GM23338 (cell line): ENCODE measurements around the gene GRIP2. TPM values are rescaled to one million over a fixed set of nuclear protein-coding genes. Genes with fewer than 3 reads are reported as not detected.

Experiments used
- ATAC-seq: fragments of 200-7000 bp; cut with Tn5 transposase; 3 replicates; pipeline ENCODE4 v1.9.1; 2020
- DNase-seq: peaks from one replicate; pipeline ENCODE4 v3.0.0-alpha.2; 2015; ENCODE audit warnings: low spot score
- H2AFZ ChIP-seq: fragments of 200-600 bp; sonication (generic); 2 replicates; pipeline ENCODE4 v1.8.0; 2016; ENCODE audit warnings: antibody characterized with exemption, mild to moderate bottlenecking, moderate library complexity
- H3F3A ChIP-seq: fragments of 200-600 bp; sonication (generic); replicated peaks from 2 replicates; pipeline ENCODE4 v1.8.0; 2017; ENCODE audit warnings: antibody characterized with exemption, mixed run types, low read depth
- H3K27ac ChIP-seq: fragments of 200-600 bp; sonication (generic); 2 replicates; pipeline ENCODE4 v1.6.1; 2016; ENCODE audit warnings: low read depth
- H3K27me3 ChIP-seq: fragments of 200-600 bp; sonication (generic); 2 replicates; pipeline ENCODE4 v1.8.0; 2016; ENCODE audit warnings: mild to moderate bottlenecking, mixed run types, moderate library complexity; ENCODE audit not compliant: insufficient read depth
- H3K36me3 ChIP-seq: fragments of 200-600 bp; sonication (generic); 2 replicates; pipeline ENCODE4 v1.8.0; 2016; ENCODE audit warnings: mild to moderate bottlenecking; ENCODE audit not compliant: insufficient read depth
- H3K4me1 ChIP-seq: fragments of 200-600 bp; sonication (generic); 2 replicates; pipeline ENCODE4 v1.8.0; 2016; ENCODE audit warnings: mild to moderate bottlenecking, moderate library complexity; ENCODE audit not compliant: insufficient read depth
- H3K4me2 ChIP-seq: fragments of 200-600 bp; sonication (generic); 2 replicates; pipeline ENCODE4 v1.7.1; 2017; ENCODE audit warnings: mixed run types
- H3K4me3 ChIP-seq: fragments of 200-600 bp; sonication (generic); 2 replicates; pipeline ENCODE4 v1.6.1; 2016; ENCODE audit warnings: mixed run types
- H3K79me2 ChIP-seq: fragments of 200-600 bp; sonication (generic); replicated peaks from 2 replicates; pipeline ENCODE4 v1.8.0; 2017; ENCODE audit warnings: mild to moderate bottlenecking; ENCODE audit not compliant: insufficient read depth
- H3K9me2 ChIP-seq: fragments of 200-600 bp; sonication (generic); 2 replicates; pipeline ENCODE4 v1.8.0; 2017; ENCODE audit not compliant: insufficient read depth
- H4K20me1 ChIP-seq: fragments of 200-600 bp; sonication (generic); replicated peaks from 2 replicates; pipeline ENCODE4 v1.8.0; 2017; ENCODE audit warnings: mild to moderate bottlenecking; ENCODE audit not compliant: insufficient read depth
- H3K27ac Mint-ChIP-seq: 2 replicates; pipeline ENCODE4 v1.8.0; 2020; ENCODE audit warnings: inconsistent platforms, mild to moderate bottlenecking, moderate library complexity, mixed read lengths
- H3K27me3 Mint-ChIP-seq: 3 replicates; pipeline ENCODE4 v1.8.0; 2022; ENCODE audit warnings: low read depth, mild to moderate bottlenecking, moderate library complexity, mixed read lengths, inconsistent platforms; ENCODE audit not compliant: insufficient read depth, poor library complexity
- H3K36me3 Mint-ChIP-seq: 3 replicates; pipeline ENCODE4 v1.8.0; 2021; ENCODE audit warnings: low read depth, mild to moderate bottlenecking, inconsistent platforms, moderate library complexity, mixed read lengths
- H3K4me1 Mint-ChIP-seq: 3 replicates; pipeline ENCODE4 v1.8.0; 2020; ENCODE audit warnings: mild to moderate bottlenecking, inconsistent platforms, mixed read lengths
- H3K4me3 Mint-ChIP-seq: 3 replicates; pipeline ENCODE4 v1.8.0; 2021; ENCODE audit warnings: moderate library complexity, mild to moderate bottlenecking, inconsistent platforms, mixed read lengths
- H3K9me3 Mint-ChIP-seq: 3 replicates; pipeline ENCODE4 v1.8.0; 2020; ENCODE audit warnings: moderate library complexity, mild to moderate bottlenecking, inconsistent platforms, mixed read lengths
- CREB1 ChIP-seq: fragments of 250-450 bp; sonication (Bioruptor Pico); IDR thresholded peaks from 2 replicates; pipeline ENCODE4 v1.5.0; 2020; ENCODE audit warnings: low read depth, mild to moderate bottlenecking, moderate library complexity
- JUNB ChIP-seq: IDR thresholded peaks from one replicate; pipeline ENCODE4 v1.6.1; 2016; ENCODE audit warnings: antibody characterized with exemption; ENCODE audit not compliant: unreplicated experiment
- STAT1 ChIP-seq: IDR thresholded peaks from one replicate; pipeline ENCODE4 v1.6.1; 2016; ENCODE audit warnings: antibody characterized with exemption; ENCODE audit not compliant: unreplicated experiment
- ZNF114 ChIP-seq: fragments of 250-450 bp; sonication (Bioruptor Pico); IDR thresholded peaks from 2 replicates; pipeline ENCODE4 v1.5.0; 2020; ENCODE audit warnings: mild to moderate bottlenecking, moderate library complexity
- polyA plus RNA-seq: library from polyadenylated mRNA; unstranded; fragments of >200 nt; fragmentation: Nextera tagmentation; extraction: Ambion mirVana; gene quantifications from 2 replicates; pipeline ENCODE4 v1.2.1, GENCODE V29; 2016
- total RNA-seq: library from RNA; depleted of rRNA; stranded (reverse); fragments of >200 nt; shearing (Covaris generic); gene quantifications from 2 replicates; pipeline ENCODE4 v1.2.3, GENCODE V29; 2014
- TF ChIP-seq, protein P1 (sequence below): fragments of 250-450 bp; sonication (Bioruptor Pico); IDR thresholded peaks from 2 replicates; pipeline ENCODE4 v1.5.0; 2020; ENCODE audit warnings: mild to moderate bottlenecking, moderate library complexity
- TF ChIP-seq, protein P2 (sequence below), 2 experiments: fragments of 200-600 bp in 1 of 2; sonication (generic) in 1 of 2; conservative IDR thresholded peaks; 2 replicates each; pipeline versions ENCODE4 v1.5.1 to v1.6.1; 2016 to 2017; ENCODE audit warnings: antibody characterized with exemption in 2 of 2, low read depth in 2 of 2, mild to moderate bottlenecking in 2 of 2, moderate library complexity in 1 of 2

The GRIP2 gene
- total and polyA plus RNA-seq, 2 experiments from 2014 or later: 3.6 to 5.8 TPM

GRCh38 chr3:14503033-14503705 lies 37.0 kb downstream of the GRIP2 start:
- TF ChIP-seq, protein P1, sequence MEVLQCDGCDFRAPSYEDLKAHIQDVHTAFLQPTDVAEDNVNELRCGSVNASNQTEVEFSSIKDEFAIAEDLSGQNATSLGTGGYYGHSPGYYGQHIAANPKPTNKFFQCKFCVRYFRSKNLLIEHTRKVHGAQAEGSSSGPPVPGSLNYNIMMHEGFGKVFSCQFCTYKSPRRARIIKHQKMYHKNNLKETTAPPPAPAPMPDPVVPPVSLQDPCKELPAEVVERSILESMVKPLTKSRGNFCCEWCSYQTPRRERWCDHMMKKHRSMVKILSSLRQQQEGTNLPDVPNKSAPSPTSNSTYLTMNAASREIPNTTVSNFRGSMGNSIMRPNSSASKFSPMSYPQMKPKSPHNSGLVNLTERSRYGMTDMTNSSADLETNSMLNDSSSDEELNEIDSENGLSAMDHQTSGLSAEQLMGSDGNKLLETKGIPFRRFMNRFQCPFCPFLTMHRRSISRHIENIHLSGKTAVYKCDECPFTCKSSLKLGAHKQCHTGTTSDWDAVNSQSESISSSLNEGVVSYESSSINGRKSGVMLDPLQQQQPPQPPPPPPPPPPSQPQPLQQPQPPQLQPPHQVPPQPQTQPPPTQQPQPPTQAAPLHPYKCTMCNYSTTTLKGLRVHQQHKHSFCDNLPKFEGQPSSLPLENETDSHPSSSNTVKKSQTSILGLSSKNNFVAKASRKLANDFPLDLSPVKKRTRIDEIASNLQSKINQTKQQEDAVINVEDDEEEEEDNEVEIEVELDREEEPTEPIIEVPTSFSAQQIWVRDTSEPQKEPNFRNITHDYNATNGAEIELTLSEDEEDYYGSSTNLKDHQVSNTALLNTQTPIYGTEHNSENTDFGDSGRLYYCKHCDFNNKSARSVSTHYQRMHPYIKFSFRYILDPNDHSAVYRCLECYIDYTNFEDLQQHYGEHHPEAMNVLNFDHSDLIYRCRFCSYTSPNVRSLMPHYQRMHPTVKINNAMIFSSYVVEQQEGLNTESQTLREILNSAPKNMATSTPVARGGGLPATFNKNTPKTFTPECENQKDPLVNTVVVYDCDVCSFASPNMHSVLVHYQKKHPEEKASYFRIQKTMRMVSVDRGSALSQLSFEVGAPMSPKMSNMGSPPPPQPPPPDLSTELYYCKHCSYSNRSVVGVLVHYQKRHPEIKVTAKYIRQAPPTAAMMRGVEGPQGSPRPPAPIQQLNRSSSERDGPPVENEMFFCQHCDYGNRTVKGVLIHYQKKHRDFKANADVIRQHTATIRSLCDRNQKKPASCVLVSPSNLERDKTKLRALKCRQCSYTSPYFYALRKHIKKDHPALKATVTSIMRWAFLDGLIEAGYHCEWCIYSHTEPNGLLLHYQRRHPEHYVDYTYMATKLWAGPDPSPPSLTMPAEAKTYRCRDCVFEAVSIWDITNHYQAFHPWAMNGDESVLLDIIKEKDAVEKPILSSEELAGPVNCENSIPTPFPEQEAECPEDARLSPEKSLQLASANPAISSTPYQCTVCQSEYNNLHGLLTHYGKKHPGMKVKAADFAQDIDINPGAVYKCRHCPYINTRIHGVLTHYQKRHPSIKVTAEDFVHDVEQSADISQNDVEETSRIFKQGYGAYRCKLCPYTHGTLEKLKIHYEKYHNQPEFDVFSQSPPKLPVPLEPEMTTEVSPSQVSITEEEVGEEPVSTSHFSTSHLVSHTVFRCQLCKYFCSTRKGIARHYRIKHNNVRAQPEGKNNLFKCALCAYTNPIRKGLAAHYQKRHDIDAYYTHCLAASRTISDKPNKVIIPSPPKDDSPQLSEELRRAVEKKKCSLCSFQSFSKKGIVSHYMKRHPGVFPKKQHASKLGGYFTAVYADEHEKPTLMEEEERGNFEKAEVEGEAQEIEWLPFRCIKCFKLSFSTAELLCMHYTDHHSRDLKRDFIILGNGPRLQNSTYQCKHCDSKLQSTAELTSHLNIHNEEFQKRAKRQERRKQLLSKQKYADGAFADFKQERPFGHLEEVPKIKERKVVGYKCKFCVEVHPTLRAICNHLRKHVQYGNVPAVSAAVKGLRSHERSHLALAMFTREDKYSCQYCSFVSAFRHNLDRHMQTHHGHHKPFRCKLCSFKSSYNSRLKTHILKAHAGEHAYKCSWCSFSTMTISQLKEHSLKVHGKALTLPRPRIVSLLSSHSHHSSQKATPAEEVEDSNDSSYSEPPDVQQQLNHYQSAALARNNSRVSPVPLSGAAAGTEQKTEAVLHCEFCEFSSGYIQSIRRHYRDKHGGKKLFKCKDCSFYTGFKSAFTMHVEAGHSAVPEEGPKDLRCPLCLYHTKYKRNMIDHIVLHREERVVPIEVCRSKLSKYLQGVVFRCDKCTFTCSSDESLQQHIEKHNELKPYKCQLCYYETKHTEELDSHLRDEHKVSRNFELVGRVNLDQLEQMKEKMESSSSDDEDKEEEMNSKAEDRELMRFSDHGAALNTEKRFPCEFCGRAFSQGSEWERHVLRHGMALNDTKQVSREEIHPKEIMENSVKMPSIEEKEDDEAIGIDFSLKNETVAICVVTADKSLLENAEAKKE (CRISPR knock-in tag): no peak
- no peak for TF ChIP-seq STAT1
- TF ChIP-seq, protein P2, sequence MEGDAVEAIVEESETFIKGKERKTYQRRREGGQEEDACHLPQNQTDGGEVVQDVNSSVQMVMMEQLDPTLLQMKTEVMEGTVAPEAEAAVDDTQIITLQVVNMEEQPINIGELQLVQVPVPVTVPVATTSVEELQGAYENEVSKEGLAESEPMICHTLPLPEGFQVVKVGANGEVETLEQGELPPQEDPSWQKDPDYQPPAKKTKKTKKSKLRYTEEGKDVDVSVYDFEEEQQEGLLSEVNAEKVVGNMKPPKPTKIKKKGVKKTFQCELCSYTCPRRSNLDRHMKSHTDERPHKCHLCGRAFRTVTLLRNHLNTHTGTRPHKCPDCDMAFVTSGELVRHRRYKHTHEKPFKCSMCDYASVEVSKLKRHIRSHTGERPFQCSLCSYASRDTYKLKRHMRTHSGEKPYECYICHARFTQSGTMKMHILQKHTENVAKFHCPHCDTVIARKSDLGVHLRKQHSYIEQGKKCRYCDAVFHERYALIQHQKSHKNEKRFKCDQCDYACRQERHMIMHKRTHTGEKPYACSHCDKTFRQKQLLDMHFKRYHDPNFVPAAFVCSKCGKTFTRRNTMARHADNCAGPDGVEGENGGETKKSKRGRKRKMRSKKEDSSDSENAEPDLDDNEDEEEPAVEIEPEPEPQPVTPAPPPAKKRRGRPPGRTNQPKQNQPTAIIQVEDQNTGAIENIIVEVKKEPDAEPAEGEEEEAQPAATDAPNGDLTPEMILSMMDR (conservative IDR thresholded peaks at IDR 0.05; ENCODE audit: low read depth in 2 of 2): no peak
- TF ChIP-seq CREB1 (CRISPR knock-in tag): no peak
- no peak for TF ChIP-seq ZNF114
- no peak for TF ChIP-seq JUNB

More at GRCh38 chr3:14503033-14503705, 37.0 kb downstream of the GRIP2 start:
- H3K4me3 Mint-ChIP-seq: no peak overlapping the region
- Histone ChIP-seq H4K20me1 (no peaks in the 10 kb centered on the region), H3K27ac (no peak overlapping the region), H3K9me2 (no peaks in the 10 kb centered on the region), H3F3A (no peaks in the 10 kb centered on the region), H3K27me3 (no peaks in the 10 kb centered on the region), H2AFZ (no peak overlapping the region), H3K79me2 (no peaks in the 10 kb centered on the region), H3K36me3 (peaks cover 6% of the 10 kb centered on the region; the same call in 1 of the 2 replicates), H3K4me3 (no peak overlapping the region), H3K4me2 (no peak overlapping the region), H3K4me1 (no peaks in the 10 kb centered on the region)
- H3K36me3 Mint-ChIP-seq: peaks cover 7% of the 10 kb centered on the region
- H3K9me3 Mint-ChIP-seq: peaks cover 16% of the 10 kb centered on the region
- no peak overlapping the region for H3K27ac Mint-ChIP-seq
- ATAC-seq: no peak
- peaks cover 5% of the 10 kb centered on the region for H3K27me3 Mint-ChIP-seq
- no peak for DNase-seq
- H3K4me1 Mint-ChIP-seq: no peaks in the 10 kb centered on the region
